HuH-7 (cell line): Measurements from ENCODE around the gene ELOVL2.
A peak's percentile ranks its signal among the peaks of the same experiment; 100 is the strongest.

Experiments
- DNase-seq: peaks from one replicate; pipeline ENCODE4 v3.0.0; 2011; ENCODE audit warnings: low spot score

The ELOVL2 gene

DNA sequence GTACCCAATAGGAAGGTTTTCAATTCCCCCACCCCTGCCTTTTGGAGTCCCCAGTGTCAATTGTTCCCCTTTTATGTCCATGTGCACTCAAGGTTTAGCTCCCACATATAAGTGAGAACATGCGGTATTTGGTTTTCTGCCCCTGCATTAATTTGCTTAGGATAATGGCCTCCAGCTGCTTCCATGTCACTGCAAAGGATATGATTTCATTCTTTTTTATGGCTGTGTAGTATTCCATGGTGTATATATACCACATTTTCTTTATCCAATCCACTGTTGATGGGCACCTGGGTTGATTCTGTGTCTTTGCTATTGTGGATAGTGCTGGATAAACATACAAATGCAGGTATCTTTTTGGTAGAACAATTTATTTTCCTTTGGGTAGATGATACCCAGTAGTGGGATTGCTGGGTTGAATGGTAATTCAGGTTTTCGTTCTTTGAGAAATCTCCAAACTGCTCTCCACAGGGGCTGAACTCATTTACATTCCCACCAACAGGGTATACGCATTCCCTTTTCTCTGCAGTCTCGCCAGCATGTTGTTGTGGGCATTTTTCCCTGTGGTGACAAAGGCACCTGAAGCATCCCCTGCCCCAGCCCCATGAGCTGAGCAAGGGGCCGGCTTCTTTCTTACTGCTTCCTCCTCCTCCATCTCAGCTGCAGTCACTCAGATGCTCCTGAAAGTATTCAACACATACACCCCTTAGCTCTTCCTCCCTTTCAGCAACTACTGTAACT, 66.7 kb downstream of the ELOVL2 start:
- no peak for DNase-seq

DNA sequence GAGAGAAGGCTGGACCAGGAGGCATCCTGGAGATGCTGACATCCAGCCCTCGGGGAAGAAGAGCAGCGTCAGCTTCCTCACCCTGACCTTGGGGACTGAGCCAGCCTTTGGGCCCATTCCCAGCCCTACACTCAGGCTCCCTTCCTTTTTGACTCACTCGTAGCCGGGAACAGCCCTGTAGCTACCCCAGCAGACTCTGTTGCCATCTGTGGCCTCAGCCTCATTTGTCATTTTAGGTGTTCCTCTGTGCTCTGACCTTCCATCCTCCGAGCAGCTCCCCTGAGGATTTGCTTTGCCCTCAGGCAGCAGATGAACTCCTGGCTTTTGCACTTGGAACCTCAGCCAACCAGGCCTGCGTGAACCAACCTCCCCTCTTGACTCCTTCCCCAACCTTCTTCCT, 67.5 kb downstream of the ELOVL2 start:
- no peak for DNase-seq

DNA sequence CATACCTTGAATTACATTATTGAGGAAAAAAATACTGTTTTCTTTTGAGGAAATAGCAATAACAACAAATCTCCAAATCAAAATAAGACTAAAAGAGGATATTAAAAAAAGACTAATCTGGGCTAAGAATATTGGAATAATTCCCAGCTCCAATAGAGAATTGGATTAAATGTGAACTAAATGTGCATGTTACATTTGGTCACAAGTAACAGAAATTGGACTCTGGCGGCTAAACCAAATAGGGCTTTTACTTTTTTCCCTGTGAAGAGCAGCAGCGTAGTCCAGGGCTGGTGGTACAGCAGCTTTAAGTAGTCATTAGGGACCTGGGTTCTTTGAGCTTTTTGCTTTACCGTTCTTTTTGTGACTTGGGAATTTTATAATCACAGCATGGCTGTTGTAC, 71.9 kb downstream of the ELOVL2 start:
- no peak for DNase-seq

DNA sequence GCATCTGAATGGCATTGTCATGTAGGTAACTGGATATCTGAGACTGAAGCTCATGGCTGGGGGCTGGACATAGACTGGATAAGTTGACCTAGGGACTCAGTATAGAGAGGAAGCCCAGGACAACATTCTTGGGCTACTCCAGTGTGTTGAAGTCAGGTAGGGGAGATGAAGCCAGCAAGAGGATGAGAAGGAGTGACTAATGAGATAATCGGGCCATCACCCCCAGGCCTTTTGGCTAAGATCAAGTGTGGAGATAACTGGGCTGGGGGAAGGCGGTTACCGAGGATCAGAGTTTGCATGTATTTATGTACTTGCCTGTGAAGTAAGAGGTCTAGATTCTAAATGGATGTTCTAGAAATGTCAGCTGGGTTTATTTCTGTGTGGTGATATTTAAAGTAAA, 73.4 kb downstream of the ELOVL2 start:
- DNase-seq = no peak

DNA sequence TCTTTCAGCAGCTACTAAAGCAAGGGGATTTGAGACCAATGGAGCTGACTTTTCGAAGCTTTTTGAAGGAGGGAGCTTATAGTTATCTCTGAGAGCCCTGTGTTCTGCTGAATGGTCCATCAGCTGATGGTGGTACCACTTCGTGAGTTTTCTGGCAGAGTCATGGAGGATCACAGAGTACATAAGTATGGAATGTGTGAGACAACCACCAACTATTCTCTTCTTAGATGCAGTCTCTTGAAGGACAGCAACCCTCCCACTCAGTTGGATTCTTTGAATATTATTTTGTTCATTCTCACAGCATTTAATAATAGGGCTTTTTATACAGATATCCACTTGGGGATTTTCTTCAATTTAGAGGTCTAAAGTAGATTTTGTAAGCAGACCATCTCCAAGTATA, 75.3 kb downstream of the ELOVL2 start:
- no peak for DNase-seq

DNA sequence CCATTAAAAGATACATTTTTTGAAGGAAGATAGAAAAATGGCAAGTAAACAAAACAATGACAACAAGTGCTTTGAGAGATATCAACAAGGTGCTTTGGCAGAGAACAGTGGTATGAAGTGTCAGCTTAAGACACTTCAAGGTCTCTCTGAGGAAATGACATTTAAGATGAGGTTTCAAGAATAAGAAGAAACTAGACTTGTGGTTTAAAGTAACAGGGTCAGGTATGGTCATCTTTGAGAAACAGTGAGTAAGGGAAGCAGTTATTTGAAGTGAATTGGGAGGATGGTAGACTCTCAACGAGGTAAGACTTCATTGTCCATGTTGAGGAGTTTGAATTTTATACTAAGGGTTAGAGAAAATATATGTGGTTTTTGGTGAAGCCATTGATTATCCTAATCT, 79.4 kb downstream of the ELOVL2 start:
- DNase-seq = no peak

DNA sequence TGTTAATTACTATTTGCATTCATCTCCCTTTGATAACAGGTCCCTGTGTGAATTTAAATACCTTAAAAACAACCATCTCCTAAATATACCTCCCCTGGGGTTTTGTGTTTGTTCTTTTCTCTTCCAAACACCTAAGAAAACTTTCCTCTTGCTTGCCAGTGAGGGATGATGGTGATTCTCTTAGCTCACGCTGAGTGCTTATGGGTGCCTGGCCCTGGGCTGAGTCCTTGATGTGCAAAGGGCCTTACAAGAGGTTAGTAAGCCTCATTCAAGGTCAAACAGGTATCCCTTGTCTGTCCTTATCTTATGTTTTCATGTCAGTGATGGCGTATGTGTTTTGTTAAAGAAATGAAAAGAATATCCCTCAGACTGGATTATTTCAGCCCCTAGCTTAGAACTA, 81.0 kb downstream of the ELOVL2 start:
- DNase-seq = no peak

DNA sequence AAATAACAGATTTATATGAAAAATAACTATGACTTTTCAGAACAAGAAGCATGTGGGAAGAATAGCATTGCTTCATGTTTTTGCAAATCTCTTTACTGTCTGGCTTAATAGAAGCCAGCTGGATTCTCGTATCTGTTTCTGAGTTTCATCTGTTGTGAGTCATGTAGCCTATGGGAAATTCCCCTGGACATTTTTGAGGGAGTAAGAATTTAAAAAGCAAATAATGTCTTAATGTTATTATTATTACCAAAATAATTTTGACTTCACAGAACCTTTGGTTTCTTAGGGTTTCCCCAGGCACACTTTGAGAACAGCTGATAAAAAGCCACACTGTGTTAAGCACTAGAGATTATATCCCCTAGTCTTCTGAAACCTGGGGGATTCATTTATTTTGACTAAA, 81.4 kb downstream of the ELOVL2 start:
- DNase-seq = no peak

DNA sequence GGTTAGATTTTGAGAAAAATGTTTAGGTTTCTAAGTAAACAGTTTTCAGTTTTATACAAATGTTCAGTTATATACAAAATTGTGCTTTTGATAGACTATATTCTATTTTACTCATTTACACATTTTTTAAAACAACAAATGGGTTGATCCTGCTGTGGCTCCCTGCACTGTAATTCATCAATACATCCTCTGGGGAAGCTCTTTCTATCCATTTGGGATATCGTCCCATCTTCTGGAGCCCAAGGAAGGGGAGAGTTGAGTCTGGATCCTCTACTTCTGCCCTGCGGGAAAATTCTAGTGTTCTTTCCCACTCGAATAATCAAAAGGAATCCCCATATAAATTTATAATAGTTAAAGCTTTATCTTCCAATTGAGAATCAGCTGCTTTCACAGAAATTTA, 82.3 kb downstream of the ELOVL2 start:
- no peak for DNase-seq

DNA sequence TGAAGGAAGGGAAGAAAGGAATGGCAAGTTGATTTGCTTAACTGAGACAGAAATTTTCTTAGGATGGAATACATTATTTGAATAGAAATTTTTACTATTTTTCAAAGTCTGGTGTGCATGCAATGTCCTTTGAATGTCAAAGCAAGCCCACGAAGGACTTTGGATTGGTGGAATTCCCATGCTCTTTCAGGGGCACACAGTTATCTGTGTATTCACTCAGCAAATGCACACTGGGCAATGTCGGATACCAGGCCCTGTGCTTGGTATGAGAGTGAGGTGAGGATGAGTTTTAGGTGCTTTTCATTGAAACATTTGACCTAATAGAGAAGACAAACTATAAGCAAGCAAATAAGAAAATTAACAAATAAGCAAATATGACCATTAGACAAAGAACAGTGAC, 83.9 kb downstream of the ELOVL2 start:
- DNase-seq = no peak

DNA sequence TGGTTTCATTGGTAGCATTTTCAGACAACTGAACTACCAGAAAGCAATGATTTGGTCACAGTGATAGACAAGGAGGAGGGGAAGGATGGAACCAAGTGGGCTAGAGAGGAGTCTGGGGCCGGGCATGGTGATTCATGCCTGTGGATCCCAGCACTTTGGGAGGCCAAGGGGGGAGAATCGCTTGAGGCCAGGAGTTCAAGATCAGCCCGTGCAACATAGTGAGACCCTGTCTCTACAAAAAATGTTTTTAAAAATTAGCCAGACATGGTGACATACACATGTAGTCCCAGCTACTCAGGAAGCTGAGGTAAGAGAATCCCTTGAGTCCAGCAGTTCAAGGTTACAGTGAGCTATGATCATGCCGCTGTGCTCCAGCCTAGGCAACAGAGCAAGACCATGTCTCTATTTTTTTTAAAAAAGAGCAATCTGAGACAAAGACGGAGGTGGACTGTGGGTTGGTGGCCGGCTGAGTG, 86.7 kb downstream of the ELOVL2 start:
- no peak for DNase-seq

DNA sequence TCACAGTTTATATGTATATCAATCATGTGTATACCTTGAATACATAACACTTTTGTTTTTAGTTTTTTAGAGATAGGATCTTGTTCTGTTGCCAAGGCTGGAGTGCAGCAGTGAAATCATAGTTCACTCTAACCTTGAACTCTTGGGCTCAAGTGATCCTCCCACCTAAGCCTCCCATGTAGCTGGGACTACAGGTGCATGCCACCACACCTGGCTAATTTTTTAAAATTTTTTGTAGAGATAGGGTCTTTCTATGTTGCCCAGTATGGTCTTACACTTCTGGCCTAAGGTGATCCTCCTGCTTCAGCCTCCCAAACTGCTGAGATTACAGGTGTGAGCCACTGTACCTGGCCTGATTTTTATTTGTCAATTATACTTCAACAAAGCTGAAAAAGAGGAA, 87.3 kb downstream of the ELOVL2 start:
- DNase-seq = no peak

DNA sequence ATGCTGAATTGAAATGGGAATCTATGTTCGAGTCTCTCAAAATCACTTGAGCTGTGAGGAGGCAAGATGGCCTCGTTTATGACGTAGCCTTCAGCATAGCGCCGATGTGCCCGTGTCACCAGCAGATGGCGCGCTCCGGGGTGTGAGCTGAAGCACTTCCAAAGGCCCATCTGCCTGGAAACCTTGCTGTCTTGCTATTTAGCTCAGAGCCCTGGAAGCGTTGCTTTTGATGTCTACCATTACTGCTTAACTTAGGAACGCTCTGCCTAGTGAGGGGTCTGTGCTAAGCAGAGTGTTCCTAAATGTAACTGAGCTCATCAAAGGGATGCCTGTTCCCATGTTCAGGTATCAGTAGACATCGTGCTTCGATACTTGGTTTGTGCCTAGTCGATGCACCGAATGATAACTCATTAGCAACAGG, 89.5 kb downstream of the ELOVL2 start:
- peak; percentile 49 for DNase-seq

DNA sequence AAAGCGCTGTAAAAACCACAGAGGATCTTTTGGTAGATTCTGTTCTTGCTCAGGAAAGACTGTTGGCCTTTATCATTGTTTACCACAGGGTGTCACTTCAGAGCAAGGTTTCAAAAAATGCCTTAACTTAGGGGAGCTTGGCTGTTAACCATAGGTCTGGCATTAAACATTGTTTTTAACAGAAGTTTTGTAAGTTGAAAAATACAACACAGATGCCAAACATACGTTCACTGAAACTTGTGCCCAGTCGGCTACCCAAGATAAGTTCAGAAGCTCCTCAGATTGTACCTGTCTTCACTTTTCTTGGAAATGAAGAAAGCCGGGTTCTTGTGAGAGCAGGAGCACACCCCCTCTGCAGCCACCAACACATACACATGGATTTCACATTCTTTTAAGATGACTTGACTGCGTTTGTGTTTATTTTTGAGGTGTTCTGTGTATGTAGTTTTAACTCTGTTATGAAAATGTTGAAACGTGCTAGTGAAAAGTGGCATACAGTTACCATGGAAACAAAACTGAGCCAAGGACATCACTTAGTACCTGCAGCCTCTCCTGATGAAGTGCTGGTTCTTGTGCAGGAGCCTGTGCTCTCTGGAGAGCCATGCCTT, 92.3 kb downstream of the ELOVL2 start:
- DNase-seq = peak; percentile 18

DNA sequence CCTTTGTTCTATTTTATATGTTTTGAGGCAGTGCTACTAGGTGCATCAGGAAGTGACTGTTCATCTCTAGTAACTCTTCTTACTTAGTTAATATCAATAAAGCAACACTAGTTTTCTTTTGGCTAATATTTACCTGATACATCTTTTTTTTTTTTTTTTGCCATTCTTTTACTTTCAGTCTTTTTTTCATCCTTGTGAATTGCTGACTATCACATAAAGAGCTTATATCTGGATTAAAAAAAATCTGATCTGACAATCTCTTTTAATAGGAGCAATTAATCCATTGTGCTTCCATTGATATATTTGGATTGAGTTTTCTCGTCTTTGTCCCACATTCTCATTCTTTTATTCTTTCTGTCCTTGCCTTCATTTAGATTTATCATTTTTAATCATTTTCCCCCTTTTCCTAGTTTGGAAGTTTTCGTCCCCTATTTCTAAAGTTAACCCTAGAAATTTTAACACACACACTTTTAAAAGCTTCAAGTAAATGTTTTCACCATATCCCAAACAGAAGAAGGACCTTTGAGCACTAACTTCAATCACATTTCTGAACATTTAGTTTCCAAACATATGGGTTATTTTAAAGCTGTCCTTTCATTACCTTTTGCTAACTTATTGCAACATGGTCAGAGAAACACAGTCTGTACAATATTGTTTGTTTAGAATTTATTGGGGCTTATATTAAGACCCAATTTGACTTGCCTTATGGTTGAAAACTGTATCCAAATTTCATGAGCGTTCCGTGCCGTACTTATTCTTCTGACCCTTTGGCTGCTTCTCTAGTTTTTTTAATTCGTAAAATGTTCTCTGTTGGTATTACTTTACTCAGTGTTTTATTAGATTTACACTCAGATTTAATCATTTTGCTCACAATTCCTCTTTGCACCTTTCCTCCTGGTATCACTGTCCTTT, 94.3 kb downstream of the ELOVL2 start:
- no peak for DNase-seq

DNA sequence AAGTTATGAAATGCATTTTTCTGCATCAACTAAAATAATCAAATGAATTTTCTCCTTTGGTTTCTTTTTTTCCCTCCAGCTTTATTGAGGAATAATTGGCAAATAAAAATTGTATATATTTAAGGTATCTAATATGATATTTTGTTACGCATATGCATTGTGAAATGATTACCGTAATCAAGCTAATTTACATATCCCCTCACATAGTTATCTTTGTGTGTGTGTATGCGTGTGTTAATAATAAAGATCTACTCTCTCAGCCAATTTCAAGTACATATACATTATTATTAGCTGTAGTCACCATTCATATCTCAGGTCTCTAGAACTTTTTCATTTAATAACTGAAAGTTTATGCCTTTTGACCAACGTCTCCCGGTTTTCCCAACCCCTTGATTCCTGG, 96.1 kb downstream of the ELOVL2 start:
- no peak for DNase-seq

DNA sequence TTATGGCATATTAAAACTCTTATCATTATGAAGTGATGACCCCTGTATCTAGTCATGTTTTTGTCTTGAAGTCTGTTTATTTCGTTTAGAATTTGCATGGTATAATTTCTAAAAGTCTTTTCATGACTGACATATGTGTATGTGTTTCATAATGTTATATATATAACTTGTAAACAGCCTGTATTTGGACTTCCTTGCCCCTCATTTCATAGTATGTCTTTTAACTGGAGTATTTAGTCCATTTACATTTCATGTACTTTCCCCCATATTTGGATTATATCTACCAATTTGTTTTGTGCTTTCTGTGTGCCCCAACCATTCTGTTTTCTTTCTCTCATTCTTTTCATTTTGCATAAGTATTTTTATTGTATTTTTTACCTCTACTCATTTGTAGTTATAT, 98.3 kb downstream of the ELOVL2 start:
- no peak for DNase-seq

DNA sequence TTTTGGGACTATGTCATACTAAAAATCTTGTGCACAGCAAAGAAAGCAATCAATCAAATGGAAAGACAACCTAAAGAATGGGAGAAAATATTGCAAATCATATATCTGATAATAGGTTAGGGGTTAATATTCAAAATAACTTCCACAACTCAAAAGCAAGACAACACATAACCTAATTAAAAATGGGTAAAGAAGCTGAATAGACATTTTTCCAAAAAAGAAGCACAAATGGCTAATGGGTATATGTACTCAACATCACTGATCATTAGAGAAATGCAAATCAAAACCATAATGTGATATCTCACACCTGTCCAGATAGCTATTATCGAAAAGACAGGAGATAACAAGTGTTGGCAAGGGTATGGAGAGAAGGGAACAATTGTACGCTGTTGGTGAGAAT, 104.3 kb downstream of the ELOVL2 start:
- DNase-seq = no peak

DNA sequence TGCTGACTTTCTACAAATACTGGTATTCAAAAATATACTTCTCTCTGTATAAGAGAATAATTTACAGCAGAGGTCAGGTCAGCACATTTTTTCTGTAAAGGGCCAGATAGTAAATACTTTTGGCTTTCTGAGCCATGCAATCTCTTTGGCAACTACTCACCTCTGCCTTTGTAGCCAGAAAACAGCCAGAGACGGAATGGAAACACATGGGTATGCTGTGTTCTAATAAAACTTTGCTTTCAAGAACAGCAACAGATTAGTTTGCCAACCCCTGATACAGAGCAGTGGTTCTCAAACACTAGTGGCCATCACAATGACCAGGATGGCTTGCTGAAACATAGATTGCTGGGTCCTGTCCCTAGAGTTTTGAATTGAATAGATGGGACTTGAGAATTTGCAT, 111.0 kb downstream of the ELOVL2 start:
- DNase-seq = no peak
